ENCODE measurements around the gene OR9Q1.
A peak's percentile ranks its signal among the peaks of the same experiment; 100 is the strongest.
"Not testable (repeated sequence)": the region's sequence is repeated elsewhere in the genome, so short reads cannot be mapped to it uniquely, and the experiment has no call there.

OR9Q1 gene

GRCh38 chr11:58133309-58134076 is 109.8 kb downstream of the OR9Q1 start:
- DNase-seq = no peak

- DNase-seq = no peak
Measured at GRCh38 chr11:58134151-58134550, 110.5 kb downstream of the OR9Q1 start.

GRCh38 chr11:58135171-58135570 is 111.5 kb downstream of the OR9Q1 start:
- no peak for DNase-seq

- DNase-seq = peak in 3 of 56 donors; percentile 0 to 10 (median 1)
Measured at GRCh38 chr11:58142761-58143160, 119.1 kb downstream of the OR9Q1 start.

- no peak for DNase-seq
Measured at GRCh38 chr11:58152781-58153180, 129.1 kb downstream of the OR9Q1 start.

- no peak for DNase-seq
Measured at GRCh38 chr11:58164389-58164788, 140.7 kb downstream of the OR9Q1 start.

- no peak for DNase-seq
Measured at GRCh38 chr11:58164990-58165389, 141.3 kb downstream of the OR9Q1 start.

GRCh38 chr11:58165504-58166106 is 141.9 kb downstream of the OR9Q1 start:
- DNase-seq = no peak

GRCh38 chr11:58177409-58178054 is 153.9 kb downstream of the OR9Q1 start:
- DNase-seq = no peak

GRCh38 chr11:58178444-58178843 is 154.8 kb downstream of the OR9Q1 start:
- no peak for DNase-seq

GRCh38 chr11:58179648-58180047 is 156.0 kb downstream of the OR9Q1 start:
- no peak for DNase-seq

- no peak for DNase-seq
Measured at GRCh38 chr11:58186938-58187337, 163.3 kb downstream of the OR9Q1 start.

- no peak for DNase-seq
Measured at GRCh38 chr11:58188770-58189169, 165.1 kb downstream of the OR9Q1 start, which contains the start of gene OR9Q2. Gene OR9Q2 (plus strand): TSS chr11:58189070. CDS start chr11:58190491, 1,421 bp downstream.

- DNase-seq = no peak
Measured at GRCh38 chr11:58192229-58192628, 168.5 kb downstream of the OR9Q1 start.

- no peak for DNase-seq
Measured at GRCh38 chr11:58193391-58193790, 169.7 kb downstream of the OR9Q1 start.

GRCh38 chr11:58195939-58196338 is 172.3 kb downstream of the OR9Q1 start:
- no peak for DNase-seq

GRCh38 chr11:58199271-58199670 is 175.6 kb downstream of the OR9Q1 start:
- DNase-seq = no peak

- DNase-seq = no peak
Measured at GRCh38 chr11:58204042-58204441, 180.4 kb downstream of the OR9Q1 start, which contains the start of gene OR1S2. Gene OR1S2 (minus strand): TSS chr11:58204142. CDS start chr11:58204142, 0 bp downstream.

- not testable (repeated sequence) for DNase-seq
Measured at GRCh38 chr11:58212420-58212819, 188.7 kb downstream of the OR9Q1 start, which contains the start of gene OR1S1. Gene OR1S1 (plus strand): TSS chr11:58212720.

- no peak for DNase-seq
Measured at GRCh38 chr11:58216476-58216875, 192.8 kb downstream of the OR9Q1 start.

- DNase-seq = no peak
Measured at GRCh38 chr11:58222721-58223120, 199.0 kb downstream of the OR9Q1 start.

- no peak for DNase-seq
Measured at GRCh38 chr11:58227956-58228615, 204.4 kb downstream of the OR9Q1 start.
